ENCODE data around the gene RBM38.
"Not testable (repeated sequence)": the region's sequence is repeated elsewhere in the genome, so short reads cannot be mapped to it uniquely, and the experiment has no call there.

The RBM38 gene

DNA sequence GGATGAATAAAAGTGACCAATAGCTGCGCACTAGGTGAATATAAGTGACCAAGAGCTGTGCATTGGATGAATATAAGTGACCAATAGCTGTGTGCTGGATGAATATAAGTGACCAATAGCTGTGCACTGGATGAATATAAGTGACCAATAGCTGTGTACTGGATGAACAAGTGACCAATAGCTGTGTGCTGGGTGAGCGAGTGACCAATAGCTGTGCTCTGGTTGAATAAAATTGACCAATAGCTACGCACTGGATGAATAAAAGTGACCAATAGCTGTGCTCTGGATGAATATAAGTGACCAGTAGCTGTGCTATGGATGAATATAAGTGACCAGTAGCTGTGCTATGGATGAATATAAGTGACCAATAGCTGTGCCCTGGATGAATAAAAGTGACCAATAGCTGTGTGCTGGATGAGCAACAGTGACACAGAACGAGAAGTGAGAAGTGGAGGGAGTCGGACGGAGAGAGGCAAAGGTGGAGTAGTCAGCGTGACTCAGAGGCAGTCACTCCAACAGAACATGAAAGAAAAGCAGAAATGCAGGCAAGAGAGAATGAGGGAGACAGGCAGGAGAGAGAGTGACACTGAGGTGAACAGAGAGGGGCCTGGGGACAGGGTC lies 38.5 kb downstream of the RBM38 start:
- no peaks in the 10 kb centered on the region for H3K36me3 ChIP-seq (ENCODE audit: control insufficient read depth, insufficient read depth, low read length)
- no peak overlapping the region for H3K4me2 ChIP-seq (ENCODE audit: low read length)
- no peak overlapping the region for H3K4me3 ChIP-seq (ENCODE audit: low read depth, low read length)
- no peaks in the 10 kb centered on the region for H3K4me1 ChIP-seq
- H3K79me2 ChIP-seq = no peaks in the 10 kb centered on the region
- H3K27me3 ChIP-seq (ENCODE audit: control insufficient read depth, insufficient read depth, low read length) = no peaks in the 10 kb centered on the region
- no peak overlapping the region for H3K9ac ChIP-seq
- TF ChIP-seq CTCF (IDR thresholded peaks at IDR 0.05) = no peak
- H2AFZ ChIP-seq = no peak overlapping the region
- H3K9me3 ChIP-seq (ENCODE audit: control insufficient read depth, low read length) = no peaks in the 10 kb centered on the region
- no peak overlapping the region for H3K27ac ChIP-seq

GRCh38 chr20:57430201-57430596 lies 39.0 kb downstream of the RBM38 start:
- H3K27ac ChIP-seq; H3K4me1 ChIP-seq; H3K9me3 ChIP-seq (ENCODE audit: control insufficient read depth, low read length); H3K36me3 ChIP-seq (ENCODE audit: control insufficient read depth, insufficient read depth, low read length); H3K4me3 ChIP-seq (ENCODE audit: low read depth, low read length); H3K4me2 ChIP-seq (ENCODE audit: low read length); H3K27me3 ChIP-seq (ENCODE audit: control insufficient read depth, insufficient read depth, low read length); H3K79me2 ChIP-seq; H3K9ac ChIP-seq; H2AFZ ChIP-seq: not testable (repeated sequence)

GRCh38 chr20:57431539-57431835 lies 40.3 kb downstream of the RBM38 start:
- Histone ChIP-seq H3K79me2 (no peaks in the 10 kb centered on the region), H3K36me3 (ENCODE audit: control insufficient read depth, insufficient read depth, low read length) (no peaks in the 10 kb centered on the region), H3K27ac (no peak overlapping the region), H3K9me3 (ENCODE audit: control insufficient read depth, low read length) (no peaks in the 10 kb centered on the region), H3K4me3 (ENCODE audit: low read depth, low read length) (no peak overlapping the region), H3K9ac (no peak overlapping the region), H3K4me1 (no peaks in the 10 kb centered on the region), H2AFZ (no peak overlapping the region), H3K27me3 (ENCODE audit: control insufficient read depth, insufficient read depth, low read length) (no peaks in the 10 kb centered on the region), H3K4me2 (ENCODE audit: low read length) (no peak overlapping the region)
- no peak for TF ChIP-seq CTCF (IDR thresholded peaks at IDR 0.05)

- no peaks in the 10 kb centered on the region for H3K9me3 ChIP-seq (ENCODE audit: control insufficient read depth, low read length)
- H3K27ac ChIP-seq = no peak overlapping the region
- H3K4me1 ChIP-seq = no peaks in the 10 kb centered on the region
- no peak overlapping the region for H2AFZ ChIP-seq
- H3K4me2 ChIP-seq (ENCODE audit: low read length) = no peak overlapping the region
- no peaks in the 10 kb centered on the region for H3K79me2 ChIP-seq
- no peak overlapping the region for H3K4me3 ChIP-seq (ENCODE audit: low read depth, low read length)
- no peak for TF ChIP-seq CTCF (IDR thresholded peaks at IDR 0.05)
- no peaks in the 10 kb centered on the region for H3K27me3 ChIP-seq (ENCODE audit: control insufficient read depth, insufficient read depth, low read length)
- H3K36me3 ChIP-seq (ENCODE audit: control insufficient read depth, insufficient read depth, low read length) = no peaks in the 10 kb centered on the region
- H3K9ac ChIP-seq = no peak overlapping the region
Measured at GRCh38 chr20:57432480-57432861, 41.3 kb downstream of the RBM38 start.

DNA sequence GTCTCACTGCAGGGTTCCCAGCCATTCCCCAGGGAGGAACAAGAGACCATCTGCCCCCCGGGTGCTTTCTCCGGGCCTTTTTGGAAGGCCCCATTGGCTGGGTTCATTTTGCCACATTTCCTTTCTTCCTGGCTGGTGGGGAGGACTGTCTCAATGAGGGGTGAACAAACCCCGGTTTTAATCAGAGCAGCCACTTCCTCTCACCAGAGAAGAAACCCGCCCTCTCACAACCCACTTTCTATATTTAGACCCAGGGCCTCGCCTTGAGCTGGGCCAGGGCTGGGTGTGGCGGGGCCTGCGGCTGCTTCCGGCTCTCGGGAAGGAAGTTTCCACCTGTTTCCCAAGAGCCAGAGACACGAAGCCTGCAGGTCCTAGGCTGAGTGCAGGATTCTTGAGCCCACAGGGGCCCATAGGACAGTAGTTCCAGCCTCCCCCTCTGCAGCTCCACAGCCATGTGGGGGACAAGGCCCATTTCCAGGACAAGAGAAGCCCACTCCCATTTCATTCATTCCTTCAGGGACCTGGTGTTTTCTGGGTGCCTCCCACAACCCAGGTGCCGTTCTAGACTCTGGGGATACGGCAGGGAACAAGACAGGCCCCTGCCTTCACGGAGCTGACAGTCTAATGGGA lies 41.8 kb downstream of the RBM38 start:
- Histone ChIP-seq H3K4me2 (ENCODE audit: low read length) (no peak overlapping the region), H3K4me3 (ENCODE audit: low read depth, low read length) (no peak overlapping the region), H3K36me3 (ENCODE audit: control insufficient read depth, insufficient read depth, low read length) (no peaks in the 10 kb centered on the region), H3K27ac (no peak overlapping the region), H2AFZ (no peak overlapping the region), H3K9me3 (ENCODE audit: control insufficient read depth, low read length) (no peaks in the 10 kb centered on the region), H3K4me1 (no peaks in the 10 kb centered on the region), H3K79me2 (no peaks in the 10 kb centered on the region), H3K9ac (no peak overlapping the region), H3K27me3 (ENCODE audit: control insufficient read depth, insufficient read depth, low read length) (no peaks in the 10 kb centered on the region)
- no peak for TF ChIP-seq CTCF (IDR thresholded peaks at IDR 0.05)

Data from parathyroid adenoma (tissue), 2 donors.